NCI-H2107 (cell line): ENCODE results near the gene CDK14.

Experiments used
- DNase-seq: peaks from one replicate; lab custom pipeline; 2025; lab: John Stamatoyannopoulos, UW

CDK14 gene

GRCh38 chr7:90596671-90597562 lies 796 bp downstream of the CDK14 start:
- no peak for DNase-seq

GRCh38 chr7:90597563-90598253 lies 1.6 kb downstream of the CDK14 start:
- DNase-seq = no peak

GRCh38 chr7:90599038-90599437 lies 2.9 kb downstream of the CDK14 start:
- DNase-seq = no peak

GRCh38 chr7:90599892-90600555 lies 3.9 kb downstream of the CDK14 start:
- no peak for DNase-seq

GRCh38 chr7:90602303-90602702 lies 6.2 kb downstream of the CDK14 start:
- no peak for DNase-seq

- DNase-seq = no peak
Measured at GRCh38 chr7:90603346-90603745, 7.2 kb downstream of the CDK14 start.

- DNase-seq = no peak
Measured at GRCh38 chr7:90604383-90604782, 8.3 kb downstream of the CDK14 start.

- DNase-seq = peak; percentile 81
Measured at GRCh38 chr7:90605055-90605454, 8.9 kb downstream of the CDK14 start.

GRCh38 chr7:90607196-90607595 lies 11.1 kb downstream of the CDK14 start:
- no peak for DNase-seq

GRCh38 chr7:90610105-90610504 lies 14.0 kb downstream of the CDK14 start:
- no peak for DNase-seq

- DNase-seq = no peak
Measured at GRCh38 chr7:90611115-90611514, 15.0 kb downstream of the CDK14 start.

- DNase-seq = no peak
Measured at GRCh38 chr7:90613088-90613498, 17.0 kb downstream of the CDK14 start.

- no peak for DNase-seq
Measured at GRCh38 chr7:90617442-90617841, 21.3 kb downstream of the CDK14 start.

GRCh38 chr7:90618876-90619275 lies 22.8 kb downstream of the CDK14 start:
- no peak for DNase-seq

- DNase-seq = no peak
Measured at GRCh38 chr7:90621125-90621746, 25.1 kb downstream of the CDK14 start.

- no peak for DNase-seq
Measured at GRCh38 chr7:90621747-90622140, 25.6 kb downstream of the CDK14 start.

- no peak for DNase-seq
Measured at GRCh38 chr7:90622670-90623069, 26.5 kb downstream of the CDK14 start.

GRCh38 chr7:90624225-90624911 lies 28.2 kb downstream of the CDK14 start:
- no peak for DNase-seq

- no peak for DNase-seq
Measured at GRCh38 chr7:90625051-90625450, 28.9 kb downstream of the CDK14 start.

- DNase-seq = no peak
Measured at GRCh38 chr7:90625562-90625961, 29.4 kb downstream of the CDK14 start.

- no peak for DNase-seq
Measured at GRCh38 chr7:90626013-90626412, 29.9 kb downstream of the CDK14 start.
